ENCODE measurements around the gene SF1.

SF1 gene

GRCh38 chr11:64777449-64778222 lies 706 bp downstream of the SF1 start:
- FAIRE-seq: no peak

DNA sequence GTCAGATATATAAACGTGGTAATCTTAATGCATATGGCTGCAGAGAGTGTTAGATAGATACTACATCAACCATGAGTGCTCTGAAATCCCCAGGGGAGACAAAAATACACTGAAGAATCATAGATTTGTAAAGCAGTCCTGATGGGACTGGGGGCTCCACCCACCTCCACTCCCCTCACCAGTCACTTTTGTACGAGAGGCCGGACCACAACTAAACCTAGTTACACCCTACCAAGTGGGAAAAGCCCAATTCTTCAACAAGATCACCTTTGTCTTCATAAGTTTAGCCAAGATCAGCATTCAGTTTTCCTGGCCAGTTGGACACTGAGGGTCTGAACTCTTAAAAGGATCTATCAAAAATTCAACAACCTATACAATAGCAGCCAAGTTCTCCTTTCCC lies 1.5 kb downstream of the SF1 start:
- no peak for FAIRE-seq

DNA sequence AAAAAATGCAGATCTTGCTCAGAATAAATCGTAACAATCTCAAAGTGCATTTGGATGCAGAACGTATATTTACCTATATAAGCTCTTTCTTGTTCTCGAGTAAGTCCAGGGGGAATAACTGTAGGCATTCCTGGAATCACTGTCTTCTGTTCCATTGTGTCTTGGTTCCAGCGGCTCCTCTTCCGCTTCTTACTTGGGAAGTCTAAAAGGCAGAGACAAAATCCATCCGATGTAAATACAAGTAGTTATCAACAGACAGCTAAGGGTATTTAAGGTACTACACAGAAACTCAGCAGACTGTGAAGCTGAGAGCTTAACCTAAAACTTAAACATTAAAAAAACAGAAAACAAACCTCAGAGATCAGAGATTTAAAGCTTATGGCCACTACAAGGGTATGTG lies 1.9 kb downstream of the SF1 start:
- no peak for FAIRE-seq

- no peak for FAIRE-seq
These were observed 4.2 kb downstream of the SF1 start for GRCh38 chr11:64774144-64774543.

- FAIRE-seq: no peak
These were observed 5.9 kb downstream of the SF1 start for GRCh38 chr11:64772303-64773018.

GRCh38 chr11:64771861-64772260 lies 6.5 kb downstream of the SF1 start:
- FAIRE-seq: no peak

DNA sequence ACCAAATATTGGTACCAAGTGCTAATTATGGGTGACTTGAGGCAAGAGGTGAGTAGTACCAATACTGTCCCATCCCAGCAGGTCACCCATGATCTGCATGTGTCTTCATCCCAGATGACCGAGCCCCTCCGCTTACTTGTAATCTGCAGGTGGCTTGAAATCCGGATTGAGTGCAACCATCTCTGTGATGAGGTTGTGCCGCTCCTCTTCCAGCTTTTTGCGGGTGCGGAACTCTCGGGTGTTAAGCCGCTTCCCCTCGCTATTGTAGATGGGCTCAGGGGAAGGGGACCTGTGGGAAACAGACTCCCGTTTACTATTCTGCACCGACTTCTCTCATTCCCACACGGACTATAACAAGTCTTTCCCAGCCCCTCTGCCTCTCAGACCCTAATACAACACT lies 8.2 kb downstream of the SF1 start:
- FAIRE-seq: no peak

DNA sequence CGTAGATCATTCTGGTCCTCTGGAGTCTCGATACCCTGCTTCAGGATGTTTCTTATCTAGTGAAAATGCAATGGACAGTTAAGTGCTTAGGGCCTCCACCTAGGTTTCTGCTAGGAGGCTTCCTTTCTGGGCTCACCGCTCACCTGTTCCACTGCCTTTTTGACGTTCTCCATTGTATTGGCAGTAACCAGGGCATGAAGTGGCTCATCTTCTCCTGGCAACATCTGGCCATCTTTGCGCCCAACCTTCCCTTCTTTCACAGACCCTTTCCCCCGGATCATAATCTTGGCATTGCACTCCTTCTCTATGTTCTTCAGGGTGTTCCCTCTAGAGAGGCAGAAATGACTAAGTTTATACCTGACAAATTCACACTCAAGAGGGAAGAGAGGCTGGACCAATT lies 9.1 kb downstream of the SF1 start:
- FAIRE-seq: no peak

- FAIRE-seq: no peak
These were observed 10.0 kb downstream of the SF1 start for GRCh38 chr11:64768300-64768694.

GRCh38 chr11:64767344-64768299 lies 10.7 kb downstream of the SF1 start:
- FAIRE-seq: no peak

- FAIRE-seq: no peak
These were observed 11.5 kb downstream of the SF1 start for GRCh38 chr11:64766881-64767280.

DNA sequence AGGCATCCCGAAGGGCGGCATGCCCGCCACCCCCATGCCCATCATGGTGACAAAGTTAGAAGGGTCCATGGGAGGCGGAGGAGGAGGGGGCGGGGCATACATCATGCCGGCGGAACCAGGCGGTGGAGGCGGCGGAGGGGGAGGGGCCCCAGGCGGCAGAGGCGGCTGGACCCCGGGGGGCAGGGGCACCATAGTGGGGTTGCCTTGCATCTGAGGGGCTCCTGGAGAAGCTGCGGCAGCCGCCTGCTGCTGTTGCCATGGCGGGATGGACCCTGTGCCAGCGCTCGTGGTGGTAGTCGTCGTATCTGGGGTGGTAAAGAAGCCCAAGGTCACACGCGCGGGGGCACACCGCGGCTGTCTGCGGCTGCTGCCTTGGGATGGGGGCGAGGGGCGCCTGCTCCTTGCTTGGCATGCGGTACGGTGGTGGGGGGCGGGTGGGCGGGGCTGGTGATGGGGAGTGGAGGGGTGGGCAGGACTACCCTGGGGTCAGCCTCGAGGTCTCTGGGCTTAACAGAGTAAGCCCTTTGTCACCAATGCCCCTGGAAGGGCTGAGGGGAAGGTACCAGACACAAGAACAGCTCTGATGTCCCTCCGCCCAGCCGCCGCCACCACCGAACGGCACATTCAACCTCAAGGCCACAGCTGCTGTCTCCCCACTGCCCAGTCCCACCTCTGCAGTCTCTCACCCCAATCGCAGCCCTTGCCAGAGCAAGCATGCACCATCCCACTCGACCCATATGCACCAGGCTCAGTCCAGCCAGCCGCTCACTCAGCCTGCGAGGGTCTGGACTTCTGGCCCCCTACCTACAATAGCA lies 12.3 kb downstream of the SF1 start:
- no peak for FAIRE-seq

DNA sequence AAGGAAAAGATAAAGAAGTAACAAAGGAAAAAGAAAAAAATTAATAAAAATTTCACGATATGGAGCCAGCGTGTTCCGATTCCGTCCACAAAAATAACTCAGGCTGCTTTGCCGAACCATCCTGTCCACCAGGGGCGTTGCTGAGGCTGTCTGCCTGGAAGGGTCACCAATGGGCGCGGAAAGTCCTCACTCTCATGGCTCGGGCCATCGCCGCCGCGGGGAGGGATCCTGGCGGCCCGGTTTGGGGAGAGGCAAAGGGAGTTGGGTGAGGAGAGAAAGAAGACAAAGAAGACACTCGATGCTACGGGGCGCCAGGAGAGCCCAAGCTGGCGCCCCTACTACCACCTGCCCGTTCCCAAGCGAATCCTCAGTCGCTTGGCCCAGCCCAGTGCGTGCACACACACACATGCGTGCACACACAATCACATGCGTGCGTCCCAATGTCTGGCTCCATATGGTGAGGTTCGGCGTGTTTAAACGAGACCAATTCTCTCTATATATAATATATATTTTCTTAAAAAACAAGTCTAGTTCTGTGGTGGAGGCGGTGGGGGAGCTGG lies 13.0 kb downstream of the SF1 start:
- FAIRE-seq: no peak

DNA sequence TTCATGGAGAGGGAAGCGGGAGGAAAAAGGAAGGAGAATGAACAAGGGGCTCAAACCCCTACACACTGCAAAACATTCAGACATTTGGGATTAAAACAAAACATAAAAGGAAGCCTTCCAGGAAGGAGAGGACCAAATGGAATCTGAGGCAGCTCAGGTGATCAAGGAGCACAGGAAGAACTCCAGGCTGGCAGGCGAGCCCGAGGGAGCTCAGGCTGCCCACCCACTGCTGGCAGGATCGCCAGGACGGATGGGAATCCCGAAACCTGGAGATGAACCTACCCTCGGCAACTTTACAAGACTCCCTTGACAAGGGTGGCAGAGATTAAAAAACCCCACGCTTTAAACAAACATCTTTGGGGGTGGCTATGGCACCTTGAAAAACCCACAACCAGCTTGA lies 13.6 kb downstream of the SF1 start:
- no peak for FAIRE-seq

DNA sequence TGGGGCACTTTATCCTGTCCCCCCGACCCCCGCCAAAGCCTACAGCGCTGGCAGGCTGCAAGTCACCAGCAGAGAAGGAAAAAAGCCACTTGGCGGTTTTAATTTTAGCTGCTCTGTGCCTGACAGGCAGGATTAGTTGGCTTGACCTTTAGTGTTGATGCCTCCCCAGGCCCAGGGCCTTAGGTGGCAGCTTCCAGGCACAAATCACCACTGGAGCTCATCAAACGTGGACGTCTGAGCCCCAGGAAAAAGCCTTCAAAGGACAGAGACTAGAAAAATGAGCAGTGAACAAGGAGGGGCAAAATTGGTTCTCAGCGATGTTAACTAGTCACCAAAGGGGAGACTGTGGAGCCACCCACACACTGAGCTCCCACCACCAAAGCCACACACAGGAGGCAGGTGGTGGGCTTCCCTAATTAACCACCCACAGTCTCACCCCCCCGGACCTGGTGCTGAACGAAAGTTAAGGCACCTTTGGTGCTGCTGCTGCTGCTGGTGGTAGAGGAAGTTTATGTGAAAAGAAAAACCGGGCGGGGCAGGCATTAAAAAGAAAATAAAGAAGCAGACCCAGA lies 14.2 kb downstream of the SF1 start:
- FAIRE-seq: no peak

DNA sequence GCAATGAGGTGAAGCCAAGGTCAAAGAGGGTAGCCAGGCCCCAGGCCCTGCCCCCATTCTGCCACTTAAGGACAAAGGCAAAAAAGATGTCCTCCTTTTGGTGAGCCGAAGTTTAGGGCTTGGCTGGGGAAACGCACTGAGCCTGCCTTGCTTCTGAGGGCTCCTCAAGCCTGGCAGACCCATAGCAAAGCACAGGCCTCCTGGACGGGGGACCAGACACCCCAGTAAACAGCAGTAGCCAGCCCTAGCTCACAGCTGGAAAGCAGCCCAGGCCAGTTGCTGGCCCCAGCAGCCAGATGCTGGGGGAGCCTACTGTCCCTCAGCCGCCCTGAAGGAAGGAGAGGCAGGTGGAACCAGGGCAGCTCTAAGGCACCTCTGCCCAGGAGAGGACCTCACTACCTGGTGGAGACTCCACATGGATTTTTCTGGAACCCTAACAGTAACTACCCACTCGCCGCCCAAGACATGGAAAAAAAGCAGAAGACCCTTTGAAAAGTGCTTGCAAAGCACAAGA lies 14.8 kb downstream of the SF1 start:
- no peak for FAIRE-seq

DNA sequence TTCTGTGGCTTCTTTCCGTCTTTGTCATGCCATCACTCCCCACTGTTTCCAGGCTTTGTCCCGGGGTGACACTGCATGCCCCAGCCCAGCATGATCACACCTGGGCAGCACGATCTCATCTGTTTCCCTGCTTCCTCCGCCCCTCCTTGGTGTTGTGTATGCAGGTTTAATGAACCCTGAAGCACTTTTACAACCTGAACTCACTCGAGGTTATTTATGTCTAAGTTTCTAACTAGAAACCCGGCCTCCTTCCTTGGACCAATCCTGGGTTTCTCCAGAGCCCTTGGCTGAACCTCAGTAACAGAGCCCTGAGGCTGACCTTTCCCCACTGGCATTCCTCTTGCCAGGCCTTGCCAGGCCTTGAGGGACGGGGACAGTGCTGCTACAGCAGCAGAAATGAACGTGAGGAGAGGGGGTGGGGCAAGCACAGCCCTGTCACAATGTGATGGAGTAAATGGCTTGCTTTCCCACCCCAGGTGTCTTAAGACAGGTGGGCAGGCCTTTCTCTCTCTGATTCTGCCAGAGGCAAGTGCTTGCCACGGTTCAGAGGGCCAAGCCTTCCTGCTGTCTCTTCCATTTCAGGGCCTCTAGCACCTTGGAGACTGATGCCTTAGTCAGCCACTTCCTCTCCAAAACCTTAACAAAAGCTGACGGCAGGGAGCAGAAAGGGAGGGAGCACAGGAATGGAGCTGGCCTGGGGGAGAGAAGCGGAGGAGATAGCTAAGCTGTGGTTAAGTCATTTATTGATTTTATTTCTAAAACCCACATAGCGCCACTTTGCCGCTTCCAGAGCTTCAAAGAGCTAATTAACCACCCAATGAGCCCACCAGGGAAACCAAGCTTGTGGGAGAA lies 15.4 kb downstream of the SF1 start:
- no peak for FAIRE-seq

- no peak for FAIRE-seq
These were observed 16.1 kb downstream of the SF1 start for GRCh38 chr11:64762277-64762673.

- FAIRE-seq: no peak
These were observed 17.5 kb downstream of the SF1 start for GRCh38 chr11:64760759-64761420.

Data from TTC549 (cell line).